SU-DHL-6 (cell line): ENCODE measurements around the gene CASP8.

Experiments
- H2AFZ ChIP-seq: fragments of 200-600 bp; sonication (generic); 2 replicates; pipeline ENCODE4 v1.6.1; 2014; ENCODE audit warnings: low read depth, mild to moderate bottlenecking, moderate library complexity, mixed read lengths, antibody characterized with exemption, low read length; ENCODE audit not compliant: severe bottlenecking
- H3F3A ChIP-seq: fragments of 200-600 bp; shearing (Covaris generic); 2 replicates; pipeline ENCODE4 v1.6.0; 2016; ENCODE audit warnings: antibody characterized with exemption, mild to moderate bottlenecking; ENCODE audit not compliant: insufficient read depth
- H3K27ac ChIP-seq: fragments of 200-600 bp; sonication (generic); 2 replicates; pipeline ENCODE4 v1.5.1; 2016; ENCODE audit warnings: low read depth, mild to moderate bottlenecking, low read length, moderate library complexity, mixed read lengths
- H3K27me3 ChIP-seq: fragments of 200-600 bp; sonication (generic), shearing (Covaris generic); 2 replicates; pipeline ENCODE4 v1.6.0; 2014; ENCODE audit warnings: mild to moderate bottlenecking, low read length
- H3K36me3 ChIP-seq: fragments of 200-600 bp; sonication (generic); 2 replicates; pipeline ENCODE4 v1.6.1; 2014; ENCODE audit warnings: mild to moderate bottlenecking, low read length, mixed read lengths
- H3K4me2 ChIP-seq: fragments of 300-600, 200-600 bp; shearing (Covaris generic), sonication (generic); 2 replicates; pipeline ENCODE4 v1.6.0; 2014; ENCODE audit warnings: low read length, low read depth, mild to moderate bottlenecking; ENCODE audit not compliant: poor library complexity, severe bottlenecking
- H3K4me3 ChIP-seq: fragments of 200-600 bp; sonication (generic); 2 replicates; pipeline ENCODE4 v1.5.1; 2014; ENCODE audit warnings: antibody characterized with exemption, low read length, mild to moderate bottlenecking, mixed read lengths; ENCODE audit not compliant: insufficient read depth, poor library complexity, severe bottlenecking
- H3K79me2 ChIP-seq: fragments of 200-600 bp; sonication (generic); 2 replicates; pipeline ENCODE4 v1.6.1; 2014; ENCODE audit warnings: mild to moderate bottlenecking, low read length, moderate library complexity; ENCODE audit not compliant: insufficient read depth
- H3K9ac ChIP-seq: fragments of 200-600 bp; sonication (generic); 2 replicates; pipeline ENCODE4 v1.7.0; 2014; ENCODE audit warnings: mild to moderate bottlenecking, low read length
- H3K9me2 ChIP-seq: fragments of 200-600 bp; sonication (generic); replicated peaks from 2 replicates; pipeline ENCODE4 v1.6.1; 2014; ENCODE audit warnings: low read length; ENCODE audit not compliant: insufficient read depth
- H3K9me3 ChIP-seq: fragments of 200-600 bp; sonication (generic); 2 replicates; pipeline ENCODE4 v1.6.1; 2014; ENCODE audit warnings: low read length, mixed read lengths; ENCODE audit not compliant: insufficient read depth
- H4K20me1 ChIP-seq: fragments of 200-600 bp; sonication (generic); 2 replicates; pipeline ENCODE4 v1.6.1; 2014; ENCODE audit warnings: low read depth, mild to moderate bottlenecking, antibody characterized with exemption, low read length, moderate library complexity, mixed read lengths
- EZH2phosphoT487 ChIP-seq: fragments of 200-600 bp; sonication (generic), shearing (Covaris generic); conservative IDR thresholded peaks from 2 replicates; pipeline ENCODE4 v1.6.1; 2018; ENCODE audit warnings: mild to moderate bottlenecking, antibody characterized with exemption, low read length, moderate library complexity, mixed read lengths
- TF ChIP-seq, protein P1 (sequence below): fragments of 200-600 bp; sonication (generic); IDR thresholded peaks from one replicate; pipeline ENCODE4 v1.5.1; 2017; ENCODE audit warnings: antibody characterized with exemption, mild to moderate bottlenecking, low read length, moderate library complexity; ENCODE audit not compliant: insufficient read depth, poor library complexity, severe bottlenecking

CASP8 gene

DNA sequence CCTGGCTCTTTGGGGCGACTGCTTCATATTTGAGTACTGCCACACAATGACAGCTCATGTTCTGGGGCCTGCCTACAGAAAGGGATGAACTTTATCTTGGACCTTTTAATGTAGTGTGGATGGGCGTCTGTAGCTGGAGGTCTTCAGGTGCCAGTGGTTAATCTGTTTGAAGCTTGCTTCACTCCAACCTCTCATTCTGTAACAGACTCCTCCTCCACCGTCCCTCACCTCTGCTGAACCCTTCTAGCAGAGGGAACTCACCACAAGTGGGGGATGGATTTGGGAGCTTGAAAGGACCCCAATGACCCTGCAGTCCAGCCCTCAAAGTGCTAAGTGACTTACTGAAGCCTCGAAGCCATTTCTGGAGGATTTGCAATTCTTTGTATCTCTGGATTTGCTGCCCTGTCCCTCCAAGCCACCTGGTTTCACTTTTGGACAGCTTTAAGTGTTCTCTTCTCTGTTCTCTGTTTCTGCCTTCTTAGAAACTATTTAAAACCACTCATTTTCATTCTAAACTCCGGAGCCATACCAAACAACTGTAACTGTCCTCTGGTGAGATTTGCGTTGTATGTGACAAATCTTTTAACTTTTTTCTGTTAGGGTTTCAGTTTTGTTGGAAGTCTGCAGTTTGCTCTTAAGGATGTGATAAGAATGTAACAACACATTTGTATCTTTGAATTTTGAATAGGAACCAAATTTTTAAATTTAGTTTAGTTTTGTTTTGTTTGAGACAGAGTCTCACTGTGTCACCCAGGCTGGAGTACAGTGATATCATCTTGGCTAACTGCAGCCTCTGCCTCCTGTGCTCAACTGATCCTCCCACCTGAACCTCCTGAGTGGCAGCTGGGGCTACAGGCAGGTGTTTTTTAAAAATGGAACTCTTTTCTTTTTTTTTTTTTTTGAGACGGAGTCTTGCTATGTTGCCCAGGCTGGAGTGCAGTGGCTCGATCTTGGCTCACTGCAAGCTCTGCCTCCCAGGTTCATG is 37.0 kb upstream of the CASP8 start:
- no peaks in the 10 kb centered on the region for H3K79me2 ChIP-seq
- TF ChIP-seq, protein P1, sequence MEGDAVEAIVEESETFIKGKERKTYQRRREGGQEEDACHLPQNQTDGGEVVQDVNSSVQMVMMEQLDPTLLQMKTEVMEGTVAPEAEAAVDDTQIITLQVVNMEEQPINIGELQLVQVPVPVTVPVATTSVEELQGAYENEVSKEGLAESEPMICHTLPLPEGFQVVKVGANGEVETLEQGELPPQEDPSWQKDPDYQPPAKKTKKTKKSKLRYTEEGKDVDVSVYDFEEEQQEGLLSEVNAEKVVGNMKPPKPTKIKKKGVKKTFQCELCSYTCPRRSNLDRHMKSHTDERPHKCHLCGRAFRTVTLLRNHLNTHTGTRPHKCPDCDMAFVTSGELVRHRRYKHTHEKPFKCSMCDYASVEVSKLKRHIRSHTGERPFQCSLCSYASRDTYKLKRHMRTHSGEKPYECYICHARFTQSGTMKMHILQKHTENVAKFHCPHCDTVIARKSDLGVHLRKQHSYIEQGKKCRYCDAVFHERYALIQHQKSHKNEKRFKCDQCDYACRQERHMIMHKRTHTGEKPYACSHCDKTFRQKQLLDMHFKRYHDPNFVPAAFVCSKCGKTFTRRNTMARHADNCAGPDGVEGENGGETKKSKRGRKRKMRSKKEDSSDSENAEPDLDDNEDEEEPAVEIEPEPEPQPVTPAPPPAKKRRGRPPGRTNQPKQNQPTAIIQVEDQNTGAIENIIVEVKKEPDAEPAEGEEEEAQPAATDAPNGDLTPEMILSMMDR: no peak
- TF ChIP-seq EZH2phosphoT487: no peak
- no peaks in the 10 kb centered on the region for H3F3A ChIP-seq
- H3K27ac ChIP-seq: no peak overlapping the region
- H4K20me1 ChIP-seq: no peaks in the 10 kb centered on the region
- no peak overlapping the region for H3K4me2 ChIP-seq
- no peaks in the 10 kb centered on the region for H3K27me3 ChIP-seq
- no peak overlapping the region for H3K9ac ChIP-seq
- no peaks in the 10 kb centered on the region for H3K9me2 ChIP-seq
- no peaks in the 10 kb centered on the region for H3K9me3 ChIP-seq
- H2AFZ ChIP-seq: no peak overlapping the region
- H3K36me3 ChIP-seq: no peaks in the 10 kb centered on the region
- no peak overlapping the region for H3K4me3 ChIP-seq

DNA sequence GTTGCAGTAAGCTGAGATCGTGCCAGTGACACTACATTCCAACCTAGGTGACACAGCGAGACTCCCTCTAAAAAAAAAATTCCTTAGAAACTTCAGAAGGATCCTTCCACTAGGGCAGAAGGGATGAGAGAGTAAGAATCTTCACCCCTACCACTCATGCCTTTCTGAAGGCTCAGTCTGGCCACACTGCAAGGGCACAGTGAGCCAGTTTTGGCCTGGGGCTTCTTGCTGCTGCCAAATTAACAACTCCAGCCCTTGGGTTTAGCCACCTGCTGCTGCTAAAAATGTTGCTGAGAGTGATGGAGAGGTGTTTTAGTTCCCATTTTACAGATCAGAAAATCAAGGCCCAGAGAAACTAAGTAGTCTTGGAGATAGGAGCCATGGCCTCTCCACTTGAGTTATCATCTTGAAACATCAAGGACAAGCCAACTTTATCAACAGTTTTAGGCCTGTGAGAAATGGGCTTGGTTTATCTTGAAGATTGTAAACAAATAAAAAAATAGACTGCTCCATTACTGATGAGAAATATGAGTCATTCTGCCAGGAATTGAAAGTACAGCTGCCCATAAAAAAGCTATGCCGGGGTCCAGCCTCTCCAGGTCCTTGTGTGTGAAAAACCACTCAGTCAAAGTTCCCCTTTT is 31.9 kb upstream of the CASP8 start:
- Histone ChIP-seq H2AFZ (no peak overlapping the region), H3K36me3 (no peaks in the 10 kb centered on the region), H3K4me3 (no peak overlapping the region), H3K9ac (no peak overlapping the region), H3K27ac (no peak overlapping the region), H3K79me2 (no peaks in the 10 kb centered on the region), H3K9me2 (no peaks in the 10 kb centered on the region), H3K9me3 (no peaks in the 10 kb centered on the region), H3K4me2 (no peak overlapping the region), H3F3A (peaks cover 11% of the 10 kb centered on the region; the same call in 1 of the 2 replicates), H4K20me1 (no peaks in the 10 kb centered on the region), H3K27me3 (no peaks in the 10 kb centered on the region)
- TF ChIP-seq EZH2phosphoT487: no peak
- TF ChIP-seq, protein P1: no peak

DNA sequence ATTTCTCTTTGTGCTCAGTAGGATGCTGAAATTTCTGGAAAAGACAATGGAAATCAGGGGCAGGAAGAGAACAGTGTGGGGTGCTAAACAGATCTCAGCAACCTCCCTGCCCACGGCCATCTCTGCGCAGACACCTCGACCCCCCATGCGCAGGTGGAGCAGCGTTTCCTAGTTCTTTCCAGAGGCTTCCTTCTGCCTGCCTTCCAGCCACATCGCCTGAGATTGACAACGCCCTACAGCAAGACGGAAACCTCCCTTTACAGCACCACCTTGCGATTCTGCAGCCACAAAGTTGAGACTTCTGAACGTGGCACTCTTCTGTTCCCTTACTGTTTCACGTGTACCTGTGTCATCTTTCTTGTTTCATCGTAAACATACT is 31.4 kb upstream of the CASP8 start:
- no peak overlapping the region for H2AFZ ChIP-seq
- no peak overlapping the region for H3K4me3 ChIP-seq
- no peaks in the 10 kb centered on the region for H3K27me3 ChIP-seq
- peaks cover 11% of the 10 kb centered on the region; the same call in 1 of the 2 replicates for H3F3A ChIP-seq
- no peaks in the 10 kb centered on the region for H3K9me3 ChIP-seq
- H3K9ac ChIP-seq: no peak overlapping the region
- no peaks in the 10 kb centered on the region for H3K36me3 ChIP-seq
- no peak overlapping the region for H3K4me2 ChIP-seq
- H3K79me2 ChIP-seq: peaks cover 5% of the 10 kb centered on the region
- H3K9me2 ChIP-seq: no peaks in the 10 kb centered on the region
- H3K27ac ChIP-seq: no peak overlapping the region
- TF ChIP-seq, protein P1: no peak
- TF ChIP-seq EZH2phosphoT487: no peak
- H4K20me1 ChIP-seq: no peaks in the 10 kb centered on the region
